IMR-90 (cell line): ENCODE measurements around the gene BRSK1. TPM values are rescaled to one million over a fixed set of nuclear protein-coding genes. Genes with fewer than 3 reads are reported as not detected.

ENCODE experiments used
- ATAC-seq: fragments of 200-7000 bp; cut with Tn5 transposase; 2 replicates; pipeline ENCODE4 v1.9.1; 2020; ENCODE audit warnings: low read depth, mild to moderate bottlenecking, moderate library complexity
- BruUV-seq: library from RNA; stranded (reverse); fragments of 400-500 nt; replicated peaks from 2 replicates; lab custom pipeline; 2021; lab: Mats Ljungman, UMichigan
- CTCF ChIA-PET: fragments of 300-600 bp; formaldehyde crosslinking; extraction: SDS; loops from one replicate; lab custom pipeline; 2021; ENCODE audit warnings: antibody characterized with exemption; lab: Yijun Ruan, JAX
- POLR2A ChIA-PET: fragments of 300-600 bp; sonication (Branson Sonifier 250); formaldehyde crosslinking; loops from one replicate; lab custom pipeline; 2022; ENCODE audit warnings: antibody characterized with exemption; ENCODE audit not compliant: unreplicated experiment; lab: Charles Lee
- DNase-seq: peaks from one replicate; pipeline ENCODE4 v3.0.0; 2013
- H2AFZ ChIP-seq: replicated peaks from 2 replicates; pipeline ENCODE3; 2013; ENCODE audit warnings: low read length, mild to moderate bottlenecking; ENCODE audit not compliant: poor library complexity
- H2AK5ac ChIP-seq: 2 replicates; pipeline ENCODE4 v1.6.1; 2013; ENCODE audit warnings: low read depth, low read length, inconsistent platforms
- H2AK9ac ChIP-seq: replicated peaks from 2 replicates; pipeline ENCODE3; 2013; ENCODE audit warnings: mild to moderate bottlenecking, low read depth, low read length, moderate library complexity; ENCODE audit not compliant: poor library complexity
- H2BK120ac ChIP-seq: 2 replicates; pipeline ENCODE4 v1.6.1; 2013; ENCODE audit warnings: low read depth, low read length, inconsistent platforms
- H2BK15ac ChIP-seq: 3 replicates; pipeline ENCODE4 v1.6.1; 2013; ENCODE audit warnings: low read depth, low read length, inconsistent platforms
- H2BK20ac ChIP-seq: 2 replicates; pipeline ENCODE4 v1.6.1; 2013; ENCODE audit warnings: low read depth, mild to moderate bottlenecking, inconsistent platforms, low read length, moderate library complexity
- H2BK5ac ChIP-seq: 2 replicates; pipeline ENCODE4 v1.6.1; 2013; ENCODE audit warnings: mild to moderate bottlenecking, low read depth, low read length, inconsistent platforms; ENCODE audit not compliant: poor library complexity, severe bottlenecking
- H3K14ac ChIP-seq: replicated peaks from 2 replicates; pipeline ENCODE4 v1.6.1; 2013; ENCODE audit warnings: low read depth, low read length, inconsistent platforms
- H3K18ac ChIP-seq: 2 replicates; pipeline ENCODE4 v1.6.1; 2013; ENCODE audit warnings: low read depth, low read length, control low read depth
- H3K23ac ChIP-seq: 2 replicates; pipeline ENCODE4 v1.6.1; 2013; ENCODE audit warnings: low read depth, low read length, inconsistent platforms
- H3K27ac ChIP-seq: 2 replicates; pipeline ENCODE4 v1.5.1; 2013; ENCODE audit warnings: mild to moderate bottlenecking, control low read depth, low read length; ENCODE audit not compliant: insufficient read depth
- H3K27me3 ChIP-seq: 2 replicates; pipeline ENCODE4 v1.6.1; 2013; ENCODE audit warnings: low read length; ENCODE audit not compliant: control insufficient read depth, insufficient read depth
- H3K36me3 ChIP-seq: 2 replicates; pipeline ENCODE4 v1.6.1; 2013; ENCODE audit warnings: low read length, mixed read lengths; ENCODE audit not compliant: control insufficient read depth, insufficient read depth
- H3K4ac ChIP-seq: 2 replicates; pipeline ENCODE4 v1.6.1; 2013; ENCODE audit warnings: low read depth, low read length, inconsistent platforms
- H3K4me1 ChIP-seq: 2 replicates; pipeline ENCODE4 v1.6.1; 2013; ENCODE audit warnings: low read length, mixed read lengths; ENCODE audit not compliant: control insufficient read depth, insufficient read depth
- H3K4me2 ChIP-seq: 2 replicates; pipeline ENCODE4 v1.6.1; 2013; ENCODE audit warnings: low read depth, mild to moderate bottlenecking, control low read depth, low read length, moderate library complexity
- H3K4me3 ChIP-seq: 2 replicates; pipeline ENCODE4 v1.5.1; 2013; ENCODE audit warnings: low read depth, mild to moderate bottlenecking, control low read depth, low read length, moderate library complexity; ENCODE audit not compliant: insufficient read depth
- H3K56ac ChIP-seq: 2 replicates; pipeline ENCODE4 v1.6.1; 2013; ENCODE audit warnings: low read length, inconsistent platforms; ENCODE audit not compliant: insufficient read depth; ENCODE audit errors: extremely low read depth
- H3K79me1 ChIP-seq, 2 experiments: 2 replicates each; pipeline ENCODE4 v1.6.1; 2013; ENCODE audit warnings: low read length in 2 of 2, inconsistent platforms in 1 of 2, low read depth in 1 of 2
- H3K9ac ChIP-seq: 2 replicates; pipeline ENCODE4 v1.6.1; 2013; ENCODE audit warnings: low read depth, low read length, control low read depth
- H3K9me1 ChIP-seq: 2 replicates; pipeline ENCODE4 v1.6.1; 2013; ENCODE audit warnings: low read length, inconsistent platforms; ENCODE audit not compliant: insufficient read depth
- H3K9me3 ChIP-seq: 2 replicates; pipeline ENCODE4 v1.6.1; 2013; ENCODE audit warnings: low read length; ENCODE audit not compliant: control insufficient read depth, insufficient read depth
- H4K20me1 ChIP-seq: 2 replicates; pipeline ENCODE4 v1.6.1; 2013; ENCODE audit warnings: low read length, inconsistent platforms; ENCODE audit not compliant: insufficient read depth
- H4K5ac ChIP-seq: 2 replicates; pipeline ENCODE4 v1.6.1; 2013; ENCODE audit warnings: mild to moderate bottlenecking, low read depth, low read length, control low read depth
- H4K8ac ChIP-seq, 2 experiments: 2 replicates each; pipeline ENCODE4 v1.6.1; 2013; ENCODE audit warnings: low read depth in 2 of 2, low read length in 2 of 2, control low read depth in 1 of 2, inconsistent platforms in 1 of 2
- H4K91ac ChIP-seq: 2 replicates; pipeline ENCODE4 v1.6.1; 2013; ENCODE audit warnings: low read depth, low read length, inconsistent platforms; ENCODE audit not compliant: insufficient read depth
- NFE2L2 ChIP-seq: fragments of 150-350 bp; IDR thresholded peaks from 2 replicates; pipeline ENCODE4 v1.6.1; 2016; ENCODE audit warnings: low read depth, mild to moderate bottlenecking, low read length
- WGBS, 2 experiments: methylation state at CpG; one replicate each; pipeline versions ENCODE4 v1.1.5 to v1.1.7; 2013; ENCODE audit warnings: missing lambda C conversion rate in 2 of 2; ENCODE audit not compliant: insufficient read length in 1 of 2; ENCODE audit errors: extremely low coverage in 2 of 2; 5-methylcytosine and 5-hydroxymethylcytosine counted together
- dilution Hi-C: fragments of 300-500 bp; cut with HindIII; formaldehyde crosslinking; loops from one replicate; pipeline ENCODE4 v1.14.3; 2018; ENCODE audit warnings: low sequenced_read_pairs; ENCODE audit not compliant: unreplicated experiment
- in situ Hi-C: fragments of 300-500 bp; cut with MboI; formaldehyde crosslinking; loops from 3 replicates; pipeline ENCODE4 v1.14.3; 2019; ENCODE audit warnings: low sequenced_read_pairs, inconsistent platforms, mixed read lengths
- intact Hi-C: fragments of 100-400 bp; cut with micrococcal nuclease; formaldehyde crosslinking; loops from 2 replicates; pipeline ENCODE4 v1.10.0; 2022
- polyA plus RNA-seq, 3 experiments: library from polyadenylated mRNA; depleted of rRNA; stranded (reverse); fragments of >200 nt; gene quantifications; 2 replicates each; pipeline ENCODE4 v1.2.3, GENCODE V29; 2012; ENCODE audit warnings: low replicate concordance in 1 of 3
- total RNA-seq: library from RNA; depleted of rRNA; stranded (reverse); fragments of >200 nt; gene quantifications from 2 replicates; pipeline ENCODE4 v1.2.3, GENCODE V29; 2012
- TF ChIP-seq, protein P1 (sequence below): fragments of 150-350 bp; IDR thresholded peaks from 2 replicates; pipeline ENCODE4 v1.6.1; 2016; ENCODE audit warnings: low read depth, mild to moderate bottlenecking, low read length, moderate library complexity, borderline replicate concordance

BRSK1 gene
- total and polyA plus RNA-seq, 2 of the 4 experiments (the other 2 are of a cell fraction), result 2.5 to 22.3 TPM

DNA sequence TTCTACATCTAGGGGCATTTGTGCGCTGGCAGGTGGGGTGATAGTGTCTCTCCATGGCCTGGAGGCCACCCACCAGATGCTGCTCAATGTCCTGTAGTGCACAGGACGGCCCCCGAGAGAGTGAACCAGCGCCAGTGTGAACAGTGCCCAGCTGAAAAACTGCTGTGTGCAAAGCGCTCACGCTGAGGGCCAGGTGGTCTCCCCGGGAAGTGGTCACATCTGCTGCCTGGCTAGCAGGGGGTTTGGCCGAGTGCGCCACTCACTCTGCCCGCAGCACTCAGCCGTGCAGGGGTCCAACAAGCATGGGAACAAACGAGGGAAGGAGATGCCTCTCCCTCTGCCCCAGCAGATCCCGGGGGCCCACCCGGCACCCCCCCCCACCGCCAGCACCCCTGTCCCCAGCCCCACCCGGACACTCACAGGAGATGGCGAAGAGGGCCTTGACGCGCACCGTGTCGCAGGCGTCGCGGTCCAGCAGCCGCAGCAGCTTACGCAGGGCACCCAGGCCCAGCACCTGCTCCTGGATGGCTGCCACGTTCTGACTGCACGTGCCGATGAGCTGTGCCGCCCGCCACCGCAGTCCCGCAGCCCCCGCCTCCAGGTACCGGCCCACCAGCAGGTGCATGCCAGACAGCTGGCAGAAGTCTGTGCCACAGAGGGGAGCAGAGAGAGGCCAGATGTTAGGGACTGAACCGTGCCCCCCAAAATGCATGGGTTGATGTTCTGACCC lies 9.7 kb upstream of the BRSK1 start:
- Histone ChIP-seq H4K20me1 (peaks cover 7% of the 10 kb centered on the region; the same call in 1 of the 2 replicates), H3K27me3 (no peaks in the 10 kb centered on the region), H3K4me3 (no peak overlapping the region), H3K56ac (no peak overlapping the region), H3K4me1 (peaks cover 2% of the 10 kb centered on the region; the same call in 1 of the 2 replicates), H3K4me2 (no peak overlapping the region), H4K91ac (no peak overlapping the region), H2BK120ac (no peak overlapping the region), H3K4ac (no peak overlapping the region), H3K79me1 (peaks cover 5 to 22% of the 10 kb centered on the region in 2 experiments), H3K36me3 (peaks cover 39% of the 10 kb centered on the region), H2BK20ac (no peak overlapping the region), H4K5ac (no peak overlapping the region), H3K14ac (no peak overlapping the region), H2AK9ac (no peak overlapping the region), H2BK15ac (no peak overlapping the region), H2AFZ (no peak overlapping the region), H3K23ac (no peak overlapping the region), H4K8ac (no peak overlapping the region), H3K9me3 (no peaks in the 10 kb centered on the region), H2AK5ac (no peak overlapping the region), H3K9me1 (peaks cover 9% of the 10 kb centered on the region; the same call in 1 of the 2 replicates), H3K18ac (no peak overlapping the region), H3K9ac (no peak overlapping the region), H2BK5ac (no peak overlapping the region), H3K27ac (no peak overlapping the region)
- CTCF ChIA-PET, result no interaction called here
- ATAC-seq (no peak), DNase-seq (no peak)
- dilution Hi-C loops, result no loop called here
- TF ChIP-seq NFE2L2, result no peak
- TF ChIP-seq, protein P1, sequence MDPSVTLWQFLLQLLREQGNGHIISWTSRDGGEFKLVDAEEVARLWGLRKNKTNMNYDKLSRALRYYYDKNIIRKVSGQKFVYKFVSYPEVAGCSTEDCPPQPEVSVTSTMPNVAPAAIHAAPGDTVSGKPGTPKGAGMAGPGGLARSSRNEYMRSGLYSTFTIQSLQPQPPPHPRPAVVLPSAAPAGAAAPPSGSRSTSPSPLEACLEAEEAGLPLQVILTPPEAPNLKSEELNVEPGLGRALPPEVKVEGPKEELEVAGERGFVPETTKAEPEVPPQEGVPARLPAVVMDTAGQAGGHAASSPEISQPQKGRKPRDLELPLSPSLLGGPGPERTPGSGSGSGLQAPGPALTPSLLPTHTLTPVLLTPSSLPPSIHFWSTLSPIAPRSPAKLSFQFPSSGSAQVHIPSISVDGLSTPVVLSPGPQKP, result no peak
- BruUV-seq, result no TSS peak
- intact Hi-C loops, result no loop called here
- 100% methylated on average over 12 of the region's 36 CpGs; no CpG with 5 or more reads in 1 of the 2 experiments for WGBS, 2 experiments
- POLR2A ChIA-PET, result no interaction called here
- in situ Hi-C loops, result no loop called here
